Measurements from ENCODE around the gene FANCE. TPM values are rescaled to one million over a fixed set of nuclear protein-coding genes. Genes with fewer than 3 reads are reported as not detected.
A peak's percentile ranks its signal among the peaks of the same experiment; 100 is the strongest.

FANCE gene
- total RNA-seq, 1 experiment from 2014 or later: 12.4 TPM

- ChIA-PET POLR2A (interaction anchor here (0.5 kb wide), 1 partner anchor 49 kb away, joined by 3 read pairs; no protein-coding TSS in a partner anchor), CTCF (interaction anchor here (1.0 kb wide), 1 partner anchor 11 kb away, joined by 4 read pairs; no protein-coding TSS in a partner anchor)
- no TSS peak for BruUV-seq (replicated peaks)
- Mint-ChIP-seq H3K4me3 (ENCODE audit: unreplicated experiment) (no peak overlapping the region), H3K27ac (ENCODE audit: unreplicated experiment) (peak overlapping the region; percentile 2), H3K9me3 (ENCODE audit: unreplicated experiment) (no peaks in the 10 kb centered on the region), H3K4me1 (ENCODE audit: low read depth, unreplicated experiment) (peaks cover 14% of the 10 kb centered on the region), H3K27me3 (ENCODE audit: insufficient read depth, unreplicated experiment) (no peaks in the 10 kb centered on the region), H3K36me3 (ENCODE audit: insufficient read depth, unreplicated experiment) (peaks cover 4% of the 10 kb centered on the region)
- intact Hi-C loops (cut with micrococcal nuclease; ENCODE audit: unreplicated experiment): loop anchor here (2.0 to 5.0 kb wide), 2 partner anchors 43 to 44 kb away; no protein-coding TSS in a partner anchor
- Histone ChIP-seq H3K27me3 (replicated peaks; ENCODE audit: control insufficient read depth, insufficient read depth, low read length) (no peaks in the 10 kb centered on the region), H3K36me3 (ENCODE audit: control insufficient read depth, insufficient read depth, low read length) (no peaks in the 10 kb centered on the region), H3K4me1 (peaks cover 20% of the 10 kb centered on the region), H3K4me3 (ENCODE audit: low read depth, low read length) (no peak overlapping the region), H3K9me3 (no peaks in the 10 kb centered on the region)
- DNase-seq: no peak
- TF ChIP-seq CTCF (IDR thresholded peaks at IDR 0.05; ENCODE audit: insufficient read depth in 1 of 2, low read depth in 1 of 2, low read length in 1 of 2, severe bottlenecking in 1 of 2, unreplicated experiment in 1 of 2): no peak
These were observed 48.3 kb upstream of the FANCE start for GRCh38 chr6:35403544-35404442.

- TF ChIP-seq CTCF (IDR thresholded peaks at IDR 0.05; ENCODE audit: insufficient read depth in 1 of 2, low read depth in 1 of 2, low read length in 1 of 2, severe bottlenecking in 1 of 2, unreplicated experiment in 1 of 2): no peak
- CTCF ChIA-PET: interaction anchor here (0.6 to 1.2 kb wide), 2 partner anchors 8 to 38 kb away, joined by 3 to 6 read pairs; no protein-coding TSS in a partner anchor
- no peaks in the 10 kb centered on the region for H3K36me3 ChIP-seq (ENCODE audit: control insufficient read depth, insufficient read depth, low read length)
These were observed 45.2 kb upstream of the FANCE start for GRCh38 chr6:35406711-35407485.

GRCh38 chr6:35409245-35409644, 42.9 kb upstream of the FANCE start:
- Mint-ChIP-seq H3K9me3 (ENCODE audit: unreplicated experiment) (no peaks in the 10 kb centered on the region), H3K4me1 (ENCODE audit: low read depth, unreplicated experiment) (no peaks in the 10 kb centered on the region), H3K36me3 (ENCODE audit: insufficient read depth, unreplicated experiment) (peaks cover 10% of the 10 kb centered on the region), H3K27me3 (ENCODE audit: insufficient read depth, unreplicated experiment) (no peaks in the 10 kb centered on the region), H3K27ac (ENCODE audit: unreplicated experiment) (no peak overlapping the region), H3K4me3 (ENCODE audit: unreplicated experiment) (no peak overlapping the region)
- no peaks in the 10 kb centered on the region for H3K27me3 ChIP-seq (replicated peaks; ENCODE audit: control insufficient read depth, insufficient read depth, low read length)
- H3K4me3 ChIP-seq (ENCODE audit: low read depth, low read length): no peak overlapping the region
- POLR2A ChIA-PET: no interaction called here
- no peak for TF ChIP-seq CTCF (IDR thresholded peaks at IDR 0.05; ENCODE audit: insufficient read depth in 1 of 2, low read depth in 1 of 2, low read length in 1 of 2, severe bottlenecking in 1 of 2, unreplicated experiment in 1 of 2)
- BruUV-seq (replicated peaks): no TSS peak
- CTCF ChIA-PET: no interaction called here
- no peak for DNase-seq
- intact Hi-C loops (cut with micrococcal nuclease; ENCODE audit: unreplicated experiment): no loop called here
- H3K4me1 ChIP-seq: no peaks in the 10 kb centered on the region
- H3K36me3 ChIP-seq (ENCODE audit: control insufficient read depth, insufficient read depth, low read length): no peaks in the 10 kb centered on the region
- H3K9me3 ChIP-seq: no peaks in the 10 kb centered on the region

More at GRCh38 chr6:35406711-35407485, 45.2 kb upstream of the FANCE start:
- BruUV-seq (replicated peaks): no TSS peak
- no peaks in the 10 kb centered on the region for H3K27me3 Mint-ChIP-seq (ENCODE audit: insufficient read depth, unreplicated experiment)
- no peaks in the 10 kb centered on the region for H3K27me3 ChIP-seq (replicated peaks; ENCODE audit: control insufficient read depth, insufficient read depth, low read length)
- intact Hi-C loops (cut with micrococcal nuclease; ENCODE audit: unreplicated experiment): no loop called here
- no peaks in the 10 kb centered on the region for H3K9me3 Mint-ChIP-seq (ENCODE audit: unreplicated experiment)
- no peak for DNase-seq
- H3K4me3 Mint-ChIP-seq (ENCODE audit: unreplicated experiment): no peak overlapping the region
- H3K36me3 Mint-ChIP-seq (ENCODE audit: insufficient read depth, unreplicated experiment): peaks cover 10% of the 10 kb centered on the region
- POLR2A ChIA-PET: no interaction called here
- peaks cover 14% of the 10 kb centered on the region for H3K4me1 Mint-ChIP-seq (ENCODE audit: low read depth, unreplicated experiment)
- H3K4me3 ChIP-seq (ENCODE audit: low read depth, low read length): no peak overlapping the region
- H3K27ac Mint-ChIP-seq (ENCODE audit: unreplicated experiment): no peak overlapping the region
- H3K4me1 ChIP-seq: peaks cover 14% of the 10 kb centered on the region
- no peaks in the 10 kb centered on the region for H3K9me3 ChIP-seq

Data from Caco-2 (cell line).